ENCODE results near the gene SLC29A3. TPM values are rescaled to one million over a fixed set of nuclear protein-coding genes. Genes with fewer than 3 reads are reported as not detected.

Gene SLC29A3
- total RNA-seq, 1 donor from 2014 or later: 4.4 TPM

GRCh38 chr10:71362141-71362540, 43.1 kb downstream of the SLC29A3 start:
- Mint-ChIP-seq H3K36me3 (ENCODE audit: unreplicated experiment) (peaks cover 4% of the 10 kb centered on the region), H3K9me3 (ENCODE audit: unreplicated experiment) (no peaks in the 10 kb centered on the region), H3K4me3 (ENCODE audit: unreplicated experiment) (no peak overlapping the region), H3K4me1 (ENCODE audit: unreplicated experiment) (peaks cover 4% of the 10 kb centered on the region), H3K27me3 (ENCODE audit: unreplicated experiment) (peaks cover 5% of the 10 kb centered on the region), H3K27ac (ENCODE audit: unreplicated experiment) (no peak overlapping the region)
- DNase-seq (ENCODE audit: extremely low spot score, unreplicated experiment): no peak
- no peak for TF ChIP-seq CTCF (IDR thresholded peaks at IDR 0.05)

GRCh38 chr10:71363936-71364335, 44.9 kb downstream of the SLC29A3 start:
- Mint-ChIP-seq H3K9me3 (ENCODE audit: unreplicated experiment) (no peaks in the 10 kb centered on the region), H3K27me3 (ENCODE audit: unreplicated experiment) (peaks cover 5% of the 10 kb centered on the region), H3K27ac (ENCODE audit: unreplicated experiment) (no peak overlapping the region), H3K36me3 (ENCODE audit: unreplicated experiment) (peaks cover 4% of the 10 kb centered on the region), H3K4me3 (ENCODE audit: unreplicated experiment) (no peak overlapping the region), H3K4me1 (ENCODE audit: unreplicated experiment) (peaks cover 4% of the 10 kb centered on the region)
- no peak for DNase-seq (ENCODE audit: extremely low spot score, unreplicated experiment)
- no peak for TF ChIP-seq CTCF (IDR thresholded peaks at IDR 0.05)

GRCh38 chr10:71365366-71365765, 46.3 kb downstream of the SLC29A3 start:
- no peak for DNase-seq (ENCODE audit: extremely low spot score, unreplicated experiment)
- Mint-ChIP-seq H3K27me3 (ENCODE audit: unreplicated experiment) (peaks cover 14% of the 10 kb centered on the region), H3K36me3 (ENCODE audit: unreplicated experiment) (peaks cover 4% of the 10 kb centered on the region), H3K27ac (ENCODE audit: unreplicated experiment) (no peak overlapping the region), H3K4me3 (ENCODE audit: unreplicated experiment) (no peak overlapping the region), H3K4me1 (ENCODE audit: unreplicated experiment) (peaks cover 4% of the 10 kb centered on the region), H3K9me3 (ENCODE audit: unreplicated experiment) (no peaks in the 10 kb centered on the region)
- TF ChIP-seq CTCF (IDR thresholded peaks at IDR 0.05): no peak

- Mint-ChIP-seq H3K4me1 (ENCODE audit: unreplicated experiment) (peaks cover 4% of the 10 kb centered on the region), H3K9me3 (ENCODE audit: unreplicated experiment) (no peaks in the 10 kb centered on the region), H3K27ac (ENCODE audit: unreplicated experiment) (no peak overlapping the region), H3K27me3 (ENCODE audit: unreplicated experiment) (peaks cover 22% of the 10 kb centered on the region), H3K36me3 (ENCODE audit: unreplicated experiment) (peaks cover 4% of the 10 kb centered on the region), H3K4me3 (ENCODE audit: unreplicated experiment) (no peak overlapping the region)
- TF ChIP-seq CTCF (IDR thresholded peaks at IDR 0.05): no peak
- DNase-seq (ENCODE audit: extremely low spot score, unreplicated experiment): no peak
These were observed 47.6 kb downstream of the SLC29A3 start for GRCh38 chr10:71366690-71367089.

- Mint-ChIP-seq H3K9me3 (ENCODE audit: unreplicated experiment) (no peaks in the 10 kb centered on the region), H3K36me3 (ENCODE audit: unreplicated experiment) (peaks cover under 1% of the 10 kb centered on the region), H3K4me1 (ENCODE audit: unreplicated experiment) (peaks cover 4% of the 10 kb centered on the region), H3K27me3 (ENCODE audit: unreplicated experiment) (peaks cover 26% of the 10 kb centered on the region), H3K4me3 (ENCODE audit: unreplicated experiment) (no peak overlapping the region), H3K27ac (ENCODE audit: unreplicated experiment) (no peak overlapping the region)
- no peak for TF ChIP-seq CTCF (IDR thresholded peaks at IDR 0.05)
- DNase-seq (ENCODE audit: extremely low spot score, unreplicated experiment): no peak
These were observed 48.2 kb downstream of the SLC29A3 start for GRCh38 chr10:71367271-71367670.
